Mucosa of rectum (tissue), 2 donors: ENCODE data around the gene RPN1.

Experiments used
- H3K27ac ChIP-seq, 2 donors: one replicate each; pipeline ENCODE4 v1.7.0; 2013; ENCODE audit warnings: inconsistent platforms in 2 of 2, low read depth in 2 of 2, low read length in 2 of 2
- H3K27me3 ChIP-seq, 2 donors: one replicate each; pipeline ENCODE4 v1.7.0; 2013; ENCODE audit warnings: low read length in 2 of 2; ENCODE audit not compliant: control insufficient read depth in 2 of 2, insufficient read depth in 2 of 2
- H3K36me3 ChIP-seq, 2 donors: one replicate each; pipeline ENCODE4 v1.7.0; 2013; ENCODE audit warnings: low read length in 2 of 2; ENCODE audit not compliant: control insufficient read depth in 2 of 2, insufficient read depth in 2 of 2
- H3K4me1 ChIP-seq, 2 donors: one replicate each; pipeline ENCODE4 v1.7.0; 2013; ENCODE audit warnings: low read length in 2 of 2, mild to moderate bottlenecking in 1 of 2; ENCODE audit not compliant: control insufficient read depth in 2 of 2, insufficient read depth in 2 of 2
- H3K4me3 ChIP-seq, 2 donors: one replicate each; pipeline ENCODE4 v1.7.0; 2013; ENCODE audit warnings: low read length in 2 of 2
- H3K9ac ChIP-seq, 2 donors: one replicate each; pipeline ENCODE4 v1.7.0; 2013; ENCODE audit warnings: low read length in 2 of 2, low read depth in 1 of 2, mild to moderate bottlenecking in 1 of 2
- H3K9me3 ChIP-seq, 2 donors: one replicate each; pipeline ENCODE4 v1.7.0; 2013; ENCODE audit warnings: low read length in 2 of 2; ENCODE audit not compliant: control insufficient read depth in 2 of 2
- donor health status: healthy.
- donor health status: Normal muscosa, but diverticular disease.

The RPN1 gene

DNA sequence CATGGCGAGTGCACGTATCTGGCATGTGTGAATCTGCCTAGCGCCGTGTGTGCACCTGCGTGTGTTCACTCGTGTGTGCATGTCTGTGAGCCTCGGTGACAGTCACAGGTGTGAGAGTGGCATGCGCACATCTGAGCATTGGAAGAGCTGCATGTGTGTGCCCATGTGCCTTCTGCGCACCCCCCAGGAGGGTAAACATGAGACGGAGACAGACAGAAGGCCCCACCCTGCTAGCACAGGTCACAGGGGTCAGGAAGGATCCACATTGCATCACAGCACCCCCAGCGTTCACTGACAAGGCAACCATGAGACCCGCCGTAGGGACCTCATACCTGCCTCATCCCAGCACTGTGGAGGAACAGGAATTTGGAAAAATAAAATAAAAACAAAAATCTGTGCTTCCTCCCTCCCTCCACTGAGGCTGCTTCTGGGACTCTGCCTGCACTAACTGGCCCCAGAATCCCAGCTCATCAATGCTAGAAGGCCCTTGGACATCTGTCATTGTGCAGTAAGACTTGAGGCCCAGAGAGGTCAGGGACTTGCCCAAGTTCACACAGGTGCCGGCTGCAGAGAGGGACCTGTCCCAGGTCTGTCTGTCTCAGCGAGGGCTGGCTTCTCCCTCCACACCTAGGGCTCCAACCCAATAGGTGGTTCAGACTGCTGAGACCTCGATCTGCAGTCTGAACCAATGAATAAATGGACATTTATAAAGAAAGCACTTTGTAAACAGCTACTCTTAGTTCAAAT lies 37.4 kb downstream of the RPN1 start:
- Histone ChIP-seq H3K36me3 (no peaks in the 10 kb centered on the region), H3K9me3 (no peaks in the 10 kb centered on the region)

DNA sequence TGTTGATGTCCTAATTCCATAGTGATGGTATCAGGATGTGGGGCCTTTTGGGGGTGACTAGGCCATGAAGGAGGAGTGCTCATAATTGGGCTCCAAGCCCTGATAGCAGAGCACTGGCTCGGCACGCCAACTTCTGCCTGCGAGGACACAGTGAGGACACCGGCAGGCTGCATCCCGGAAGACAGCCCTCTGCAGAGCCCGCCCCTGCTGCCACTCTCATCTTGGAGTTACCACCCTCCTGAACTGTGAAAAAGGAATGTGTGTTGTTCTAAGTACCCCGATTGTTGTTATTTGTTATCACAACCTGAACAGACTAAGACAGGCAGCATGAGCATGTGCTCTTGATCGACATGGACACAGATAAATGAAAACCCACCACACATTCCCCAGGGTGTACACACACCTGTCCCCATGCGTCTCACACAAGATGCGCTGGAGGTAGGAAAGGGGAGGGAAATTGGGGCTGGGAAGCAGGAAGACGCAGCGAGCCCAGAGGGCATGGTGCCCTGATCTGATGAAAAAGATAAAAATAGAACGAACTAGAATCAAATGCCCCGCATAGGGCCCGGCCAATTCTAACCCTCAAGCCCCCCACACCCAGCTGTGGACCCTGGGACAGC lies 40.1 kb downstream of the RPN1 start:
- Histone ChIP-seq H3K4me1 (peaks cover 0 to 5% of the 10 kb centered on the region in 2 donors), H3K4me3 (no peak overlapping the region), H3K36me3 (no peaks in the 10 kb centered on the region), H3K27ac (no peak overlapping the region), H3K9me3 (no peaks in the 10 kb centered on the region), H3K9ac (no peak overlapping the region), H3K27me3 (peaks cover 0 to 2% of the 10 kb centered on the region in 2 donors)

More for the DNA sequence above, 37.4 kb downstream of the RPN1 start:
- Histone ChIP-seq H3K4me3 (no peak overlapping the region), H3K27me3 (no peaks in the 10 kb centered on the region), H3K4me1 (peaks cover 6 to 8% of the 10 kb centered on the region in 2 donors), H3K9ac (no peak overlapping the region), H3K27ac (no peak overlapping the region)

DNA sequence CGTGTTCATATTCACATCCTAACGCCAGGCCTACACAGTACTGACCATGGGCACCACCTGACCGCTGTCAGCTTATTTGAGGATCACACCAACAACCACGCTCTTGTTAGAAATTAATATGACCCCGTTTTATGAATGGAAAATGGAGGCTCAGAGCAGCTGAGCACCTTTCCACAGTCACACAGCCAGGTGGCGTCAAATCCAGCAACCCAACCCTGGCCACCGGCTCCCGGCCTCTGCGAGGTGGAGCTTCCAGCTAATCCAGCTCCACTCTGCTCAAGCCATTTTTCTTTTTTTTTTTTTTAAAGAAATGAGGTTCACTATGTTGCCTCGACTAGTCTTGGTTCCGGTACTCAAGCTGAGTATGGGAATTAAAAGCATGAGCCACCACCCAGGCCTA lies 41.3 kb downstream of the RPN1 start:
- H3K27me3 ChIP-seq: peaks cover 0 to 2% of the 10 kb centered on the region in 2 donors
- H3K9ac ChIP-seq: no peak overlapping the region
- no peaks in the 10 kb centered on the region for H3K36me3 ChIP-seq
- no peaks in the 10 kb centered on the region for H3K9me3 ChIP-seq
- peaks cover 0 to 5% of the 10 kb centered on the region in 2 donors for H3K4me1 ChIP-seq
- H3K27ac ChIP-seq: no peak overlapping the region
- no peak overlapping the region for H3K4me3 ChIP-seq

DNA sequence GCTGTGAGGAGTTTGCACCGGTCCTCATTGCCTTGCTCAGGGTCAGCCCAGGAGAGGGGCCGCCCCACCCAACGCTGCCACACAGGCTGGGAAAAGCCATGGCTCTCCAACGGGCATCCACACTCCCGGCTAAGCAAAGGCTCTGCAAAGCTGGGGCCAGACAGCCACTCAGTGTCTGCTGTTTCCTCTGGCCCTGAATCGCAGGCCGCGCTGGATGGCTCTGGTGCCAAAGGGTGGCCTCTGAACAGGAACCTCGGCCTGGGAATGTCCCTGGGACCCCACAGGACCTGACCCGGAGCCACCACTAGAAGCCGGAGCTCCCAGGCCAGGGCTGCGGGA lies 42.9 kb downstream of the RPN1 start:
- H3K27ac ChIP-seq: no peak overlapping the region
- no peaks in the 10 kb centered on the region for H3K9me3 ChIP-seq
- peak overlapping the region; percentile 32 to 76 for H3K9ac ChIP-seq
- H3K4me3 ChIP-seq: peak overlapping the region; percentile 72 to 78
- H3K4me1 ChIP-seq: peaks cover 0 to 5% of the 10 kb centered on the region in 2 donors
- no peaks in the 10 kb centered on the region for H3K36me3 ChIP-seq
- peaks cover 0 to 2% of the 10 kb centered on the region in 2 donors for H3K27me3 ChIP-seq

DNA sequence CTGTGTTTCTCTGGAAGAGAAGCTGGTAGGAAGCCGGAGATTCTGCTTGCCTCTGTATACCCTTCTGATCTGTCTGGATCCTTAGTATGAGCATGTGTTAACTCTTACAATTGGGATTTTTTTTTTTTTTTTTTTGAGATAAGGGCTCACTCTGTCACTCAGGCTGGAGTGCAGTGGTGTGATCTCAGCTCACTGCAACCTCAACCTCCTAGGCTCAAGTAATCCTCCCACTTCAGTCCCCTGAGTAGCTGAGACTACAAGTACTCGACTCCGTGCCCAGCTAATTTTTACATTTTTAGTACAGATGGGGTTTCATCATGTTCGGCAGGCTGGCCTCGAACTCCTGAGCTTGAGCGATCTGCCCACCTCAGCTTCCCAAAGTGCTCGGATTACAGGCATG lies 44.5 kb downstream of the RPN1 start:
- no peak overlapping the region for H3K4me3 ChIP-seq
- H3K27me3 ChIP-seq: peaks cover 0 to 2% of the 10 kb centered on the region in 2 donors
- H3K9ac ChIP-seq: no peak overlapping the region
- no peaks in the 10 kb centered on the region for H3K9me3 ChIP-seq
- peaks cover 0 to 5% of the 10 kb centered on the region in 2 donors for H3K4me1 ChIP-seq
- no peaks in the 10 kb centered on the region for H3K36me3 ChIP-seq
- H3K27ac ChIP-seq: no peak overlapping the region

DNA sequence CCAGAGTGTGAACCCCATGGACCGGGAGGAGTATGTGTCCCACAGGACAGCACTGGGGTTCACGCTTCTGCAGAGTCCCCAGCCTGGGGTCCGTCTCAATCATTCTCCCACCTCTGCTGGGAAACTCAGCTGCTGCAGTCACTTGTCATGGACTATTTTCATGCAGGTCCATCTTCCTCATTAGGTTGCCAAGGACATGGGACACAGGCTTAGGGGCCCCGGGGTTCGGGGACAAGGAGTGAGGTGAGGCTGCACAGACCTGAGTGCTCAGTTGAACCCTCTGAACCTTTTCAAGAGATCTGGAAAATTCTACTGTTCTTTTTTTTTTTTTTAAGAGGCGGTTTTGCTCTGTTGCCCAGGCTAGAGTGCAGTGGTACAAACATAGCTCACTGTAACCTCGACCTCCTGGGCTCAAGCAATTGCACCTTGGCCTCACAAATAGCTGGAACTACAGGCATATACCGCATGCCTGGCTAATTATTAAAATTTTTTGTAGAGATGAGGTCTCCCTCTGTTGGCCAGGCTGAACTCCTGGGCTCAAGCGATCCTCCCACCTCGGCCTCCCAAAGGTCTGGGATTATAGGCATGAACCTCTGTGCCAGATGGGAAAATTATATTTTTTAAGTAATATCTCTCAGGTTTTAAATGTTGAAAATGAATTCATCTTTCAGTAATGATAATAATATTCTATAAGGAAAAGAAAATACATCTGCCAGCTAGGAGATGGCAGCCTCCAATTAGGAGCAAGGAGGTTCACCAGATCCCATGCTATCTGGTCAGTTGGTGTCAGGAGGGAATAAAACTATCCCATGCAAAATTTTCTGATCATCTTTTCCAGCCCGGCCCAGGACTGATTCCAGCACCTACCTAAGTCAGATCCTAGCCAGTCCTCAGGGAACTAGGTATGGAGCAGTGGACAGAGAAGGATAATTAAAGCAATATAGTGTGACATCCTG lies 45.2 kb downstream of the RPN1 start:
- Histone ChIP-seq H3K27ac (no peak overlapping the region), H3K4me3 (no peak overlapping the region), H3K9ac (no peak overlapping the region), H3K4me1 (peaks cover 0 to 5% of the 10 kb centered on the region in 2 donors), H3K27me3 (peaks cover 0 to 2% of the 10 kb centered on the region in 2 donors), H3K9me3 (no peaks in the 10 kb centered on the region), H3K36me3 (no peaks in the 10 kb centered on the region)

DNA sequence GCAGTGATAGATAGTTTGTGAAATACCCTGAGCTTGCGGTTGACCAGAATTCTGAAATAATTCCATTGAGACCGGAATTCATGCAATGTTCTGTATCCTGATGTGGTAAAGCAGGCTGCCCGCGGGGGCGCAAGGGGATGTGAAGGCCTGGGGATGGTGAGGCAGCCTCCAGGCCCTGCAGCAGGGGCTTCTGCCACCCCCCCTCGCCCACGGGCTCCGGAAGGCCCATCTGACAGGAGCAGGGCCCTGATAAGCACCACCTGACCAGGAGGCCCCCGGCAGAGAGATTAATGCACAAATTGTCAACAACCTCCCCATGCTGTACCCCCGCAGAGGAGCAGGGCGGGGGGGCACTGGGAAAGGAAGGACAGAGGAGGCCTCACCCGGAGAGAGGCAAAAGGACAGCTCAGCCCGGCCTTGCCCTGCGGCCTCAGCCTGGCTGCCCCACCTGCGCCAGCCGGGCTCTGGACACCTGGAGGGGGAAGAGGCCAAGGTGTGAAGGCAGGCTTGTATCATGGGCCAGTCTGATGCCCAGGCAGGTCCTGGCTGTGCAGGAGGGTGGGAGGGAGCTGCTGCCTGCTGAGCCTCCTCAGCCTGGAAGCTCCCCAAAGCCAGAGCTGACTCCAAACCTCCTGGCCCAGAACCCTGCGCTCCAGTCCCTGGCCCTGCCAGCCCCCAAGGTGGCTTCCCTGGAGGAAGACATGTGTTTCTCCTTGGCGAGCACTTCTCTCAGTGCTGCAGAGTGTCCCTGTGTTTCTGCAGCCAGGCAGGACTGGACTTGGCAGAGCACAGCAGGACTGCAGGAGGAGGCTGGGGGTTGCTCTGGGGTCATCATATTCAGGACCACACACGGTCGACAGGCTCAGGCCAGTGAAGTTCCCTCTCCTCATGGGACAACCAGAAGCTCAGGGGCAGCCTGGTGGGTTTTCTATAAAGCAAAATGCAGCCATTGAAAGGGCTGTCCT lies 46.5 kb downstream of the RPN1 start:
- Histone ChIP-seq H3K27me3 (peaks cover 0 to 2% of the 10 kb centered on the region in 2 donors), H3K9me3 (no peaks in the 10 kb centered on the region), H3K4me1 (peaks cover 0 to 5% of the 10 kb centered on the region in 2 donors), H3K36me3 (no peaks in the 10 kb centered on the region), H3K4me3 (no peak overlapping the region), H3K27ac (no peak overlapping the region), H3K9ac (no peak overlapping the region)

DNA sequence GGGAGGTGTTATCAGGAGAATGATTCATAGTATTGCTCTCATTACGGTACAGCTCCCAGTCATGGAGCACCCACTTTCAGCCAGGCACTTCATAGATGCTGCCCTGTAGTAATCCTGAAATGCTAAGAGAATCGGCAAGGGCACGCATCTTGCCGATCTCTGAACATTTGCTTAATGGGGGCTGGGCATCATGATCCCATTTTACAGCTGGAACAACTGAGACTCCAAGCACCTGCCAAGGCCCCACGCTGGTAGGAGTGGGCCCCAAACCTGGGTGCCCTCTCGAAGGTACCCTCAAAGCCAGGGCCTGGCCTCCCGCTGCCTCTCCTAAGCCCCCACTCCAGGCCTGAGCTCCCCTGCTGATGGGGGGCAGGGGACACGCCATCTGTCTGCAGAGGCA lies 47.3 kb downstream of the RPN1 start:
- Histone ChIP-seq H3K9me3 (no peaks in the 10 kb centered on the region), H3K27ac (no peak overlapping the region), H3K27me3 (peaks cover 0 to 2% of the 10 kb centered on the region in 2 donors), H3K4me1 (peaks cover 0 to 5% of the 10 kb centered on the region in 2 donors), H3K4me3 (no peak overlapping the region), H3K9ac (no peak overlapping the region), H3K36me3 (no peaks in the 10 kb centered on the region)

DNA sequence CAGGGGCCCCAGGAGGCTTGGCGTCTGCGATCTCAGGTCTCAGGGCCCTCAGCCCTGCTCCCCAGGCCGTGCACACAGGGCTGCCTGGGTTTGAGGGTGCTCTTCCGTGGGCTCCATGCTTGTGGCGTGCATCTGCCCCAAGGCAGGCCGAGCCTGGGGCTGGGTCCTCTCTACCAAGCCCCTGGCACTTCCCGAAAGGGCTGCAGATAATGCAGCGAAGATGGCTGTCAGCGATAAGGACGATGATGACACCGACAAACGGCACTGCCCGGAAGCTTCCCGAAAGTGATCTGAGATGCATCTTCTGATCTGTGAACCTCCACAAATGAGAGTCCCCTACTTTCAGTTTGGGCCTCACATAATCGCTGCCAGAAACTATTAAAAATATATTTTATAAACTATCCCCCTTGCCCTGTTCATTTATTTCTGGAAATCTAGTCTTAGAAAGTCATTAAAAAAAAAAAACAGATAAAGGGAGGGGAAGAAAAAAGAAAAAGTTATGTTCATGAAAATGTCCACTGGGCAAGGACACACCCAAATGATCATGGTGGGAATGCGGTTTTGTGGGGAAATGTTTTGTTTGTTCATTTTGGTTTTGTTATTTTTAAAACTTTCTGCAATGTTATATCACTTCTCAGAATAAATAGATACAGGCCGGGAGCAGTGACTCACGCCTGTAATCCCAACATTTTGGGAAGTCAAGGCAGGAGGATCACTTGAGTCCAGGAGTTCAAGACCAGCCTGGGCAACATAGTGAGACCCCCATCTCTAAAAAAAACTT lies 51.5 kb downstream of the RPN1 start:
- no peaks in the 10 kb centered on the region for H3K27me3 ChIP-seq
- H3K9me3 ChIP-seq: no peaks in the 10 kb centered on the region
- no peaks in the 10 kb centered on the region for H3K36me3 ChIP-seq
- no peak overlapping the region for H3K9ac ChIP-seq
- H3K4me1 ChIP-seq: no peaks in the 10 kb centered on the region
- H3K4me3 ChIP-seq: no peak overlapping the region
- H3K27ac ChIP-seq: peak overlapping the region in 1 of 2 donors; percentile 16
